ENCODE measurements around the gene KMT2C. TPM values are rescaled to one million over a fixed set of nuclear protein-coding genes. Genes with fewer than 3 reads are reported as not detected.
A peak's percentile ranks its signal among the peaks of the same experiment; 100 is the strongest.

KMT2C gene
- 42.3 TPM for total RNA-seq
- long read RNA-seq, partial matches to known transcripts, result 8 of 11 reads
- long read RNA-seq, other reads (novel, unspliced or antisense), result 3 of 11 reads

DNA sequence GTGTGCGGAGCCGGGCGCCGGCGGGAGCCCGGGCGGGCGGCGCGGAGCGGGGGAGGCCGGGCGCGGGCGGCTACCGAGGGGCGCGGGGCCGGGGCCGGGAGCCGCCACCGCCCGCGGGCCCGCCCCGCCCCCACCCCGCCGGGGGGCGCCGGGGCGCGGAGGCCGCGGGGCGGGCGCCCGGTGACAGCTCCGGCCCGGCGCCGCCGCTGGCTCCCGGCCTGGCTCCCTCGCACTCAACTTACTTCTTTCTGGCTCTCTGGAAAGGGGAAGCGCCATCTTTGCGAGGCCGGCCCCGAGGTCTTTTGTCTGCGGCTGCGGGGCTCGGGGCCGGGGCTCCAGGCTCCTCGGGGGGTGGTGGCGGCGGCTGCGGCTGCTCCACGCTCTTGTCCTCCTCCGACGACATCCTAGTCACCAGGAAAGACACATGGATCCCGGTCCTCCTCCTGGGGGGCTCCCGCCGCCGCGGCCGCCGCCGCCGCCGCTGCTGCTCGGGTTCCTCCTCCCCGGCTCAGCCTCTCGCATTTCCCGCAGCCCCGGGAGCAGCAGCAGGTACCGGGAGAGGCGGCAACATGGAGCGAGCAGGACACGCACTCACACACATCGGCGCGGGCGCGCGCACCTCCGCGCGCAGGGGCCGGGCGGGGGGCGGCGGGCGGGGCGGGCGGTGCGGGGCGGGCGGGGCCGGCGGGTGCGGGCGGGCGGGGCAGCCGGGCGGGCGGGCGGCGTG is at the start of gene KMT2C:
Gene KMT2C, minus strand, starts transcription at position 620 of the 727 bp plus-strand sequence. Its CDS starts 217 bp downstream, at position 403.
- Histone ChIP-seq H3K4me3 (peak within 1 kb of the TSS; percentile 92), H3K36me3 (no peaks in the 10 kb centered on the region), H3K9me3 (replicated peaks) (no peaks in the 10 kb centered on the region), H3K4me1 (peaks cover 43% of the 10 kb centered on the region), H3K27ac (replicated peaks) (peak within 1 kb of the TSS; percentile 99), H3K27me3 (ENCODE audit: low read depth) (no peaks in the 10 kb centered on the region)
- peak; percentile 58 for DNase-seq
- intact Hi-C loops (cut with micrococcal nuclease), result no loop called here
- TF ChIP-seq, protein P1, sequence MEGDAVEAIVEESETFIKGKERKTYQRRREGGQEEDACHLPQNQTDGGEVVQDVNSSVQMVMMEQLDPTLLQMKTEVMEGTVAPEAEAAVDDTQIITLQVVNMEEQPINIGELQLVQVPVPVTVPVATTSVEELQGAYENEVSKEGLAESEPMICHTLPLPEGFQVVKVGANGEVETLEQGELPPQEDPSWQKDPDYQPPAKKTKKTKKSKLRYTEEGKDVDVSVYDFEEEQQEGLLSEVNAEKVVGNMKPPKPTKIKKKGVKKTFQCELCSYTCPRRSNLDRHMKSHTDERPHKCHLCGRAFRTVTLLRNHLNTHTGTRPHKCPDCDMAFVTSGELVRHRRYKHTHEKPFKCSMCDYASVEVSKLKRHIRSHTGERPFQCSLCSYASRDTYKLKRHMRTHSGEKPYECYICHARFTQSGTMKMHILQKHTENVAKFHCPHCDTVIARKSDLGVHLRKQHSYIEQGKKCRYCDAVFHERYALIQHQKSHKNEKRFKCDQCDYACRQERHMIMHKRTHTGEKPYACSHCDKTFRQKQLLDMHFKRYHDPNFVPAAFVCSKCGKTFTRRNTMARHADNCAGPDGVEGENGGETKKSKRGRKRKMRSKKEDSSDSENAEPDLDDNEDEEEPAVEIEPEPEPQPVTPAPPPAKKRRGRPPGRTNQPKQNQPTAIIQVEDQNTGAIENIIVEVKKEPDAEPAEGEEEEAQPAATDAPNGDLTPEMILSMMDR (IDR thresholded peaks at IDR 0.05; ENCODE audit: borderline replicate concordance), result no peak

DNA sequence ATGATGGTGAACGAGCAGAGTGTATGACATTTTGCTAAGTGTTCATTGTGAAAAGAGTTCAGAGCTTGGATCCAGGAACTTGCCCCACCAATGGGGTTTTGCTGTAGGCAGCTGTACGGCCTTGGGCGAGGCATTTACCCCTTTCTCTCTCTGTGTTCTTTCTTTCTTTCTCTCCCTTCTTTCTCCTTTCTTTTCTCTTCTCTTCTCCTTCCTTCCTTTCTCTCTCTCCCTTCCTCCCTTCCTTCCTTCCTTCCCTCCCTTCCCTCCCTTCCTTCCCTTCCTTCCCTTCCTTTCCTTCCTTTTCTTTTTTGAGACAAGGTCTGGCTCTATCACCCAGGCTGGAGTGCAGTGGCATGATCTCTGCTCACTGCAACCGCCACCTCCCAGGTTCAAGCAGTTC is 45.3 kb upstream of the KMT2C start:
- no peaks in the 10 kb centered on the region for H3K9me3 ChIP-seq (replicated peaks)
- TF ChIP-seq, protein P1 (IDR thresholded peaks at IDR 0.05; ENCODE audit: borderline replicate concordance), result no peak
- H3K27ac ChIP-seq (replicated peaks), result no peak overlapping the region
- no peak for DNase-seq
- H3K4me1 ChIP-seq, result no peaks in the 10 kb centered on the region
- intact Hi-C loops (cut with micrococcal nuclease), result no loop called here
- H3K4me3 ChIP-seq, result no peak overlapping the region
- H3K27me3 ChIP-seq (ENCODE audit: low read depth), result no peaks in the 10 kb centered on the region
- H3K36me3 ChIP-seq, result no peaks in the 10 kb centered on the region

DNA sequence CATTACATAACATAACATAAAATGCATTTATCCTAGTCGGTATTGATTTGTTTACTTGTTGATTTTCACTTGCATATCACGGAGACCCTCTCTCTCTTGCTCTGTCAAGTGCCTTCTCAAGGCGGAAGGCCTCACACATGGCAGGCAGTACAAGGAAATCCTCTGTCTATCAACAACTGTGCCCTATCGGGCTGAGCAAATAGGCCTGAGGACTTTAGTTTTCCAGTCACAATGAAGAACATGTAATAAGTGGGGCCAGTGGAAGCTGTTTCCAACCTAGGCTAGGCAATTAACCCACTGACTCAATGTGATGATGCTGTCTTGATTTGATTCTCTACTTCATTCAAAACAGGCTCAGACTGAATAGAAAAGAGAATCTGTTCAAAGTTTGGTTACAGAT is 44.9 kb upstream of the KMT2C start:
- intact Hi-C loops (cut with micrococcal nuclease), result no loop called here
- no peak for DNase-seq
- H3K4me3 ChIP-seq, result no peak overlapping the region

DNA sequence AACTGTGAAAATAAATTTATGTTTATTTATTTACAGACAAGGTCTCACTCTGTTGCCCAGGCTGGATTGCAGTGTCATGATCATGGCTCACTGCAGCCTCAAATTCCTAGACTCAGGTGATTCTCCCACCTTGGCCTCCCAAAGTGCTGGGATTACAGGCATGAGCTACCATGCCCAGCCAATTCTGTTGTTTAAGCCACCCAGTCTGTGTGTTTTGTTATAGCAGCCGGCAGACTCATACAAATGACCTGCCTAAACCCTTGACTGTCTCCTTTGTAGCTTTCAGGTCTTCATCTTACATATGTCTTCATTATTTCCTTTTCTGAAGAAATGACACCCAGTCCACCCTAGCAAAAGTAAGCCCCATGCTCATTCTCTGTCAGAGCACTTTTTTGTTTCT is 43.8 kb upstream of the KMT2C start:
- Histone ChIP-seq H3K4me3 (no peak overlapping the region), H3K27me3 (ENCODE audit: low read depth) (no peaks in the 10 kb centered on the region), H3K27ac (replicated peaks) (no peak overlapping the region), H3K4me1 (no peaks in the 10 kb centered on the region), H3K36me3 (no peaks in the 10 kb centered on the region), H3K9me3 (replicated peaks) (no peaks in the 10 kb centered on the region)
- no peak for DNase-seq
- intact Hi-C loops (cut with micrococcal nuclease), result no loop called here
- TF ChIP-seq, protein P1 (IDR thresholded peaks at IDR 0.05; ENCODE audit: borderline replicate concordance), result no peak

More for the DNA sequence above, 44.9 kb upstream of the KMT2C start:
- Histone ChIP-seq H3K27ac (replicated peaks) (no peak overlapping the region), H3K9me3 (replicated peaks) (no peaks in the 10 kb centered on the region), H3K27me3 (ENCODE audit: low read depth) (no peaks in the 10 kb centered on the region), H3K4me1 (no peaks in the 10 kb centered on the region), H3K36me3 (no peaks in the 10 kb centered on the region)
- TF ChIP-seq, protein P1 (IDR thresholded peaks at IDR 0.05; ENCODE audit: borderline replicate concordance), result no peak

DNA sequence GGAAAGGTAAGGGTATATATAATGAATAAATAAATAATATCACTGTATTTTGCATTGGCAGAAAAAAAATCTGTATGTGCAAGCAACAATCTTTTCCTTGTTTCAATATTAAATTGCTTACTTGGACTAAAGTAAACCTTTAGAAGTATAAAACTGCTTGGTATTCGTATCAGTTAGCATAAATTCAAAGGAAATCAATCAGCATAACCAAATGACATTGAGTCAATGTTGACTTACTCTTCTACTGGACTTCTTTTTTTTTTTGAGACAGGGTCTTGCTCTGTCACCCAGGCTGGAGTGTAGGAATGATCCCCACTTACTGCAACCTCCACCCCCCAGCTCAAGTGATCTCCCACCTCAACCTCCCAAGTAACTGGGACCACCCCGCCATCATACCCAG is 42.3 kb upstream of the KMT2C start:
- Histone ChIP-seq H3K4me1 (no peaks in the 10 kb centered on the region), H3K27me3 (ENCODE audit: low read depth) (no peaks in the 10 kb centered on the region), H3K36me3 (no peaks in the 10 kb centered on the region), H3K4me3 (no peak overlapping the region), H3K27ac (replicated peaks) (no peak overlapping the region), H3K9me3 (replicated peaks) (no peaks in the 10 kb centered on the region)
- TF ChIP-seq, protein P1 (IDR thresholded peaks at IDR 0.05; ENCODE audit: borderline replicate concordance), result no peak
- intact Hi-C loops (cut with micrococcal nuclease), result no loop called here
- no peak for DNase-seq

All from left ventricle myocardium inferior (tissue), 1 donor.